Right ventricle myocardium inferior (tissue), 1 donor: ENCODE data around the gene TPTE2. TPM values are rescaled to one million over a fixed set of nuclear protein-coding genes. Genes with fewer than 3 reads are reported as not detected.
"Not testable (repeated sequence)": the region's sequence is repeated elsewhere in the genome, so short reads cannot be mapped to it uniquely, and the experiment has no call there.

Experiments used
- ATAC-seq: fragments of 200-7000 bp; cut with Tn5 transposase; one replicate; pipeline ENCODE4 v1.9.1; 2020; ENCODE audit warnings: mild to moderate bottlenecking, moderate library complexity
- DNase-seq: peaks from one replicate; pipeline ENCODE4 v3.0.0; 2021; ENCODE audit errors: missing footprints
- intact Hi-C: fragments of 100-400 bp; cut with DNase I; formaldehyde crosslinking; loops from one replicate; pipeline ENCODE4 v1.11.0; 2022
- long read RNA-seq: library from polyadenylated mRNA; unstranded; transcript quantifications from one replicate; pipeline ENCODE4 v2.0.0, GENCODE V29; 2021
- total RNA-seq: library from RNA; stranded (reverse); fragmentation: NEBNext Ultra II Directional; extraction: Animal tissue kit (Norgen Biotek cat#: 25700); gene quantifications from one replicate; pipeline ENCODE4 v1.2.1, GENCODE V29; 2021
- donor health status: DM: no; HTN: yes; CAD: no; lungs with severe emphysema.

TPTE2 gene
- total RNA-seq, result not detected
- long read RNA-seq, result 0 reads

- intact Hi-C loops, ATAC-seq: not testable (repeated sequence)
- peak; percentile 39 for DNase-seq
These were observed at the start of gene TPTE2 for GRCh38 chr13:19561127-19561582. Gene TPTE2 (minus strand): TSS chr13:19561532. CDS start chr13:19503234, 58,298 bp downstream.

- intact Hi-C loops, result no loop called here
- ATAC-seq (no peak), DNase-seq (no peak)
These were observed 46.3 kb upstream of the TPTE2 start for GRCh38 chr13:19607523-19608078.

DNA sequence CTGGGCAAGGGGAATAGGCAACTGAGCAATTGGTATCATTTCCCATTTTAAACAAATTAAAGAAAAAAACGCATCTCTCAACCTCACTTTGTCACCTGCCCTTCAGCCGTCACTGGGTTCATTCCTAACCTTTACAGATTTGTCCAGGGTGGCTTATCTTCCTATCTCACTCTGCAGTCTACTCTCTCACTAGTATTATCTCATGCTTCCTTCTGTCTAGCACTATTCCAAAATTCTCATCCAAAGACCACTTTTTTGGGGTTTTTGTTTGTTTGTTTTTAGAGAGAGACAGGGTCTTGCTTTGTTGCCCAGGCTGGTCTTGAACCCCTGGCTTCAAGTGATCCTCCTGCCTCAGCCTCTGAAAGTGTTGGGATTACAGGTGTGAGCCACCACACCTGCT is 45.4 kb upstream of the TPTE2 start:
- intact Hi-C loops, result no loop called here
- ATAC-seq (no peak), DNase-seq (no peak)

- DNase-seq (no peak), ATAC-seq (no peak)
- intact Hi-C loops, result no loop called here
These were observed 44.8 kb upstream of the TPTE2 start for GRCh38 chr13:19606152-19606551.

- intact Hi-C loops, result no loop called here
- ATAC-seq (no peak), DNase-seq (no peak)
These were observed 44.0 kb upstream of the TPTE2 start for GRCh38 chr13:19605161-19605955.

DNA sequence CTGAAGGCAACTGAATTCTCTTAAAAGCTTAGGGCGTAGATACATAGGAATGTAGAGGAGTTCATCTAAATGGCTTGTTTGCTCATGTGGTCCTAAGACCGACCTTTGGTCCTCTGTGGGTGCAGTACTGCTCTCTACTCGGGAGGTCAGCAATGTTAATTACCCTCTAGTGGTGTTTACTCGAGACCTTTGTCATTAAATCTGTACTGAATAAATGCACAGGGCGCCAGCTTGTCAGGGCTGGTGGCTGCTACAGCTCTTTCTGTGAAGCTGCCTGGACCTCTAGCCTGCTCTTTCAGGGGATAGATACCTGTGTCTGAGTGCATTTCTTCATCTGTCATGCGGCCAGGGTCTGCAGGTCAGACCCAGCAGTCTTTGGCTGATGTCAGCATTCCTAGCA is 43.0 kb upstream of the TPTE2 start:
- intact Hi-C loops, result no loop called here
- DNase-seq (no peak), ATAC-seq (no peak)

DNA sequence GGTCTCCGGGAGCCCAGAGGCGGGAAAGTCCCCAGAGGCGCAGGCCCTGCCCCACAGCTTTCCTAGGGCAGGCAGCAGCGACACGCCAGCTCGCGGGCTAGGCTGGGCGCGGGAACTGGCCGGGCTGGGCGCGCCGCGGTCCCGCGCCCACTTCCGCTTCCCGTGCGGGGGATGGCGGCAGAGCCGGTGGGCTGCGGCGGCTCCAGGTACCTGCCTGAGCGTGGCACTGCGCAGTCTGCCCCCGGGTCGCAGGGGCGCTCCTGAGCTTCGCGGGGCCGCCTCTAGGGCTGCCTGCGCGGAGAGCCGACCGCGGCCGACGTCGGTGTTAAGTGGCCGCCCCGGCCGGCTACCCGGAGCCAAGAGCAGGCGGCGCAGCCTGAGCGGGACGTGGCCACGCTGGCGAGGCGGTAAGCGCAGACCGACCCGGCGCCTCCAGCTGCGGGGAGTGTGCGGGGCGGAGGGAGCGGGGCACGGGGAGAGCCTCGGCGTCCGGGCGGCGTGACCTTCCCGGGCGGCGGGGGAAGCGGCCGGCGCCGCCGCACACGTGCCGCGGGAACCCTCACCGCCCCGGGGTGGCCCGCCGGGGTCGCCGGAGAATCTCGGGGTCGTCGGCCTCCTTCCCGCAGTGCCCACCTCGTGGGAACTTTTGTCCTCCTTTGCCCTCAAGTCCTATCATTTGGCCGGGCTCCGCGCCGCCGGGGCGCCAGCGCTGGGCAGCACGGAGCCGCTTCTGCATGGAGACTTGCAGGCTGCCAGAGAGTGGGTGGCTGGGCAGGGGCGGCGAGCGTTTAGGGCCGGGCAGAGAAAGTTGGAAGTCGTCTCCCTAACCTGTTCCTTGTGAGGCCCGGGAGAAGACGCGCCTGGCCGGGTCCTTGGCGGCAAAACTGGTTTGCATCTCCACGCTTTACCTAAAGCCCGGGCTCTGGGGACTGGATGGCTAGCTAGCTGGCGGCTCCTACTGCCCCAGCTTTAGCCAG is 40.7 kb upstream of the TPTE2 start:
- peak; percentile 81 for DNase-seq
- intact Hi-C loops, result no loop called here
- ATAC-seq, result peak; percentile 78

GRCh38 chr13:19597523-19597922 is 36.2 kb upstream of the TPTE2 start:
- no peak for ATAC-seq
- DNase-seq, result no peak
- intact Hi-C loops, result no loop called here

DNA sequence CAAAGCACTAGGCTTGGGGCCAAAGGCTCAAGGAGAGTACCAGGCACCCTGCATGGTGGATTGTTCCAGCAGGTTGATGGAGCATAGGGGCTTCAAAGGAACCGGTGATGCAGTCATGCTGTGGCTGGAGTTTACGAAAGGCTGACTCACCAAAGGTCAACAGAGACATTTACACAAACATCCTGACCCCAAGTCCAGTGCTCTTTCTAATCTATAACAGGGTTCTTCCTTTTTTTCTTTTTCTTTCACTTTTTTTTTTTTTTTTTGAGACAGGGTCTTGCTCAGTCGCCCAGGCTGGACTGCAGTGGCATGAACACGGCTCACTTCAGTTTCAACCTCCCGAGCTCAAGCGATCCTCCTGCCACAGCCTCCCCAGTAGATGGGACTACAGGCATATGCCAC is 35.6 kb upstream of the TPTE2 start:
- ATAC-seq (no peak), DNase-seq (no peak)
- intact Hi-C loops, result no loop called here

DNA sequence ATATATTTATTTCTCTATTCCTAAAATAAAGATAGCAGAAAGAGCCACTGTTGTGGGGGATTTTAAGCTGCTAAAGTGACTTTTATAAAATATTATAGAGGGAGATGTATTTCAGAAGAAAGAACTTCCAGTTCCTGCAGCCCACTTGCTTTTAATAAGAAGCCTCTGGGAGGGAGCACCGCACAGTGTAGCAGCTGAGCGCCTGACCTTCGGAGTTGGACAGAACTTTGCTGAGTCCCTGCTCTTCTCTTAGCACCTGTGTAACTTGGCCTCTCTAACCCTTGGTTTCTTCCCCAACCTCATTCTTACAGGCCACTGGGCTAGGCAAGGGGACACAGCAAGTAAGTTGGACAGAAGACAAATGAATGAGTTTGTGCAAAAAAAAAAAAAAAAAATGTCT is 34.8 kb upstream of the TPTE2 start:
- ATAC-seq (no peak), DNase-seq (no peak)
- intact Hi-C loops, result no loop called here

DNA sequence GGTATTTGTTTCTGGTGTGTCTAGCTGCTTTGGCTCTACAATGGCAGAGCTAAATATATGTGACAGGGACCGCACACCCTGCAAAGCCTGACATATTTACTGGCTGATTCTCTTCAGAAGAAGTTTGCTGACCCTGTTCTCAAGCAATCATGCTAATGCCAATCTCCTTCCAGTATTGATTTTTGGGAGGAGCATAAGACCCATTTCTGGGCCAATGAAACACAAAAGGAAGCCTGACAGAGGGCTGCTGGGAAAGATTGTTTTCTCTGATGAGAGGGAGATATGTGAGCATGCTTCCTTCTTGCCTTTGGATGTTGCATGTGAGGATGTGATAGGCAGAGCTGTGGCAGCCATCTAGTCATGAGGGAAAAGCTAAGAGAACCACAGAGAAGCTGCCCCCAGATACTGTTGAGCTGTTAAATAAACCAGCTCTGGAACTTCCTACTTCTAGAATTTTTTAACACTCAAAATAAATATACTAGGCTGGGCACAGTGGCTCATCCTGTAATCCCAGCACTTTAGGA is 31.4 kb upstream of the TPTE2 start:
- ATAC-seq, result no peak
- no peak for DNase-seq
- intact Hi-C loops, result no loop called here

- ATAC-seq (no peak), DNase-seq (no peak)
- intact Hi-C loops, result no loop called here
These were observed 30.5 kb upstream of the TPTE2 start for GRCh38 chr13:19591864-19592263.

- intact Hi-C loops, result no loop called here
- DNase-seq (no peak), ATAC-seq (no peak)
These were observed 29.1 kb upstream of the TPTE2 start for GRCh38 chr13:19590423-19590822.

- ATAC-seq, result no peak
- intact Hi-C loops, result no loop called here
- no peak for DNase-seq
These were observed 28.0 kb upstream of the TPTE2 start for GRCh38 chr13:19589312-19589711.

DNA sequence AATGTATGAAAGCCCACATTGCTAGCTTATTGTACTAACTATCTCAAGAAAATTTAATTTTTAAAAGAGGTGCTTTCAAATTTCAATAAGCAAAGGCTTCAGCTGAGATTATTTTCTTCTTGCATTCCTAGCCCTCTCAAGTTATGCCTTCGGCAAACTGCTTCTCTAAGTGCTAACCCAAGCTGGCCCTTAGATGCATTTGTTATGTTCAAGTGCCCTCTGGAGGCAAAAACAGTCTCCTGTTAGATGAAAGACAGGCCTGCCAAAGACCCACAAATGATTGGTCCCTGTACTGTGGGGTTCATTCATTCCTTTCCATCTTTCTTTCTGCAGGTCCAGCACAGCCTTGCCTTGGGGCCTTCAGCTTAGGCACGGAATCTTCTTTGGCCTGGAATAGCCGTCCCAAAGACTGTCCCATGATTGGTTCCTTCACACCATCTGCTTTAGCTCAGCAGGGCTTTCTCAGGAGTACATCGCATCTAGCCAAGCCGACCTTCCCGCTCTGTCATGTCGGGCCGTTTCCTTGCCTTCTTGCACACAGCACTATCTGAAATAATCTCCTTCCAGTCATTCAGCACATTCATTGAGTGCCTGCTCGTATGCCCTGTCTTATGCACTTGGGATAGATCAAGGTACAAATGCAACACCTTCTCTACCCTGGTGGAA is 26.4 kb upstream of the TPTE2 start:
- intact Hi-C loops, result no loop called here
- DNase-seq, result no peak
- peak; percentile 68 for ATAC-seq

DNA sequence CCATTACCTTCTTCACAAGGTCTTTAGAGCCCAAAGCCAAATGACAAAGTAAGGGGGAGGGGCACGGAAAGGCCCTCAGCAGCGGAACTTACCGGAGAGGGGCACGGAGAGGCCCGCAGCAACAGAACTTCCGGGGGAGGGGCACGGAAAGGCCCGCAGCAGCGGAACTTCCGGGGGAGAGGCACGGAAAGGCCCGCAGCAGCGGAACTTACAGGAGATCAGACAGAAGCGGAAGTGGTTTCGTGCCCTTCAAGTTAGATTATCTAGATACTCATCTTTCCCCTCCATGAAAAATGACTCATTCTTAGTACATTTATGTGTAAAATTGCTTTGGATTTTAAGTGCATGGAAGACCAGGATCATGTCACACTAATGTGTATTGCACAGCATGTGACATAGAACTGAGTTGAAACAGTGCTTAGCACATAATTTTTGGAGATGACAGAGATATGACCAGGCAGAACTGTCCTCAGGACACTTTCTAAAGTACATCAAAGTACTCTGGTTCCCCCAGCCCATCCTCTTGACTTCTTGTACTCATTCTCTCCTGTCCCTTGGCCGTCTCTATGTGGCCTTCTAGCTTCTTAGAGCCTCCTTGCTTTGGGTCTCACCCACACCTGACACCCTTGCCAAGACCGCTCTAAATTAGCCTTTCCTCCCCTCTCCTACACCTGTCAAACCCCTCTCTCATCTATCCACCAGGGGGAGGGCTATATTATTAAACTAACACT is 25.7 kb upstream of the TPTE2 start:
- no peak for DNase-seq
- intact Hi-C loops, result no loop called here

GRCh38 chr13:19581675-19582074 is 20.3 kb upstream of the TPTE2 start:
- intact Hi-C loops, result no loop called here
- ATAC-seq (no peak), DNase-seq (no peak)

More for the DNA sequence above, 25.7 kb upstream of the TPTE2 start:
- ATAC-seq, result no peak

DNA sequence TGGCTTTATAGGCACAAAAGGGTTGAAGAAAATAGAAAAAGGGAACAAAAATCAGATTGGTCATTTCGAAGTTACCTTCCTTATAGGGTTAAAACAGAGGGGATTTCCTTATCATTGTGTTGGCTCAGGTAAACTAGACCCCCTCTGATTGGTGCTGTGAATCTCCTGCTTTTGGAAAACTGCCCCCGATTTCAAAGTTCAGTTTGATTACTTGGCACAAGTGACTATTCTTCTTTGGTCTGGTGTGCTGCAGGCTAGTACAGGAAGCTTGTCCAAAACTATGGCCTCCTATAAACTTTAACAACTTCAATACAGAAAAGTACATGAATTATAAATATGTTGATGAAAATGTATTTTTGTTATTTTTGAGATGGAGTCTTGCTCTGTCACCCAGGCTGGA is 13.9 kb upstream of the TPTE2 start:
- DNase-seq, result no peak
- intact Hi-C loops, result no loop called here
- ATAC-seq, result no peak
